ENCODE results near the gene AKAP6.

AKAP6 gene

DNA sequence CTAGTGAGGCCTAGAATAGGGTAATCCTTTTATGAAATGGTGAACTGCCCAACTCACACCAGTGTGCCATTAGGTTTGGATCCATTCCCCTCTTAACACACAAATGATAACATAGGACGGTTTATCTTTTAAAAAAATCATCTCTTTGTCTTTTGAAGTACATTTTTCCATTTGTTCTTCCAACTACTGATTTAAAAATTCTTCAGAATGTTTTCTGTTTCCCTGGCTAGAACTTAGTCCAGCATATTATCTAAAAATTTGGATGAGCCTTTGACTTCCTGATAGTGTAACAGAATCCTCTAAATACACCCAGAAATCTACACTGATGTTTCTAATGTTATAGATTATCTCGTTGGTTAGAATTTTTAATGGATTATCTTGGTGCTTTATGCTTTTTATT is 359.8 kb downstream of the AKAP6 start:
- H3K27me3 ChIP-seq (ENCODE audit: insufficient read depth, low read length): no peaks in the 10 kb centered on the region
- TF ChIP-seq EZH2 (IDR thresholded peaks at IDR 0.05; ENCODE audit: borderline replicate concordance, low read length): no peak
- TF ChIP-seq, protein P1, sequence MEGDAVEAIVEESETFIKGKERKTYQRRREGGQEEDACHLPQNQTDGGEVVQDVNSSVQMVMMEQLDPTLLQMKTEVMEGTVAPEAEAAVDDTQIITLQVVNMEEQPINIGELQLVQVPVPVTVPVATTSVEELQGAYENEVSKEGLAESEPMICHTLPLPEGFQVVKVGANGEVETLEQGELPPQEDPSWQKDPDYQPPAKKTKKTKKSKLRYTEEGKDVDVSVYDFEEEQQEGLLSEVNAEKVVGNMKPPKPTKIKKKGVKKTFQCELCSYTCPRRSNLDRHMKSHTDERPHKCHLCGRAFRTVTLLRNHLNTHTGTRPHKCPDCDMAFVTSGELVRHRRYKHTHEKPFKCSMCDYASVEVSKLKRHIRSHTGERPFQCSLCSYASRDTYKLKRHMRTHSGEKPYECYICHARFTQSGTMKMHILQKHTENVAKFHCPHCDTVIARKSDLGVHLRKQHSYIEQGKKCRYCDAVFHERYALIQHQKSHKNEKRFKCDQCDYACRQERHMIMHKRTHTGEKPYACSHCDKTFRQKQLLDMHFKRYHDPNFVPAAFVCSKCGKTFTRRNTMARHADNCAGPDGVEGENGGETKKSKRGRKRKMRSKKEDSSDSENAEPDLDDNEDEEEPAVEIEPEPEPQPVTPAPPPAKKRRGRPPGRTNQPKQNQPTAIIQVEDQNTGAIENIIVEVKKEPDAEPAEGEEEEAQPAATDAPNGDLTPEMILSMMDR (IDR thresholded peaks at IDR 0.05; ENCODE audit: low read length): no peak
- no peak overlapping the region for H3K4me3 ChIP-seq (ENCODE audit: low read depth, low read length, poor library complexity, severe bottlenecking)
- no peaks in the 10 kb centered on the region for H3K36me3 ChIP-seq (ENCODE audit: insufficient read depth, low read length)
- no peak overlapping the region for H3K9ac ChIP-seq (ENCODE audit: low read length)
- no peaks in the 10 kb centered on the region for H3K9me2 ChIP-seq (ENCODE audit: low read depth, low read length)
- no peaks in the 10 kb centered on the region for H4K20me1 ChIP-seq (ENCODE audit: insufficient read depth, low read length)
- no peak overlapping the region for H3K4me2 ChIP-seq (ENCODE audit: low read length)
- H3F3A ChIP-seq (ENCODE audit: insufficient read depth, low read length): no peaks in the 10 kb centered on the region
- no peak overlapping the region for H3K27ac ChIP-seq (ENCODE audit: low read depth, low read length, poor library complexity, severe bottlenecking)
- H3K9me3 ChIP-seq (ENCODE audit: low read length): no peaks in the 10 kb centered on the region
- no peaks in the 10 kb centered on the region for H3K4me1 ChIP-seq (ENCODE audit: insufficient read depth, low read length, severe bottlenecking)
- no peak overlapping the region for H2AFZ ChIP-seq (ENCODE audit: low read length)
- H3K79me2 ChIP-seq (ENCODE audit: insufficient read depth, low read length): no peaks in the 10 kb centered on the region

DNA sequence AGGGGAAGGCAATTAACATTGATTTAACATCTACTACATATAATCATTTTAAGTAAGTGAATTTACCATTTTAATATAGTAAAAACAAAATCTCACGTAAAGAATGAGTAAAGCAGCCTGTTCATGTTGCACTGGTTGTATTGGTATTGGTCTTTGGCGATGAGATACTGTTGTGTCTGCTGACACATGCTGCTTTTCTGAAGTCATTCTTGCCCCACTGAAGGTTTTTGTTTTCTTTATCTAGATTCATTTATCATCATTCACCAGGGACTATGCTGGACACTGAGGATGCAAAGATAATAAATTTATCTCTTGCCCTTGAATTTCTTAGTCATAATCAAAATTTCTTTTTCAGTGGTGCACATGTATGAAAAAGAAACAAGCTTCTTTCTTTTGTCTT is 363.3 kb downstream of the AKAP6 start:
- TF ChIP-seq, protein P1 (IDR thresholded peaks at IDR 0.05; ENCODE audit: low read length): no peak
- no peak for TF ChIP-seq EZH2 (IDR thresholded peaks at IDR 0.05; ENCODE audit: borderline replicate concordance, low read length)

DNA sequence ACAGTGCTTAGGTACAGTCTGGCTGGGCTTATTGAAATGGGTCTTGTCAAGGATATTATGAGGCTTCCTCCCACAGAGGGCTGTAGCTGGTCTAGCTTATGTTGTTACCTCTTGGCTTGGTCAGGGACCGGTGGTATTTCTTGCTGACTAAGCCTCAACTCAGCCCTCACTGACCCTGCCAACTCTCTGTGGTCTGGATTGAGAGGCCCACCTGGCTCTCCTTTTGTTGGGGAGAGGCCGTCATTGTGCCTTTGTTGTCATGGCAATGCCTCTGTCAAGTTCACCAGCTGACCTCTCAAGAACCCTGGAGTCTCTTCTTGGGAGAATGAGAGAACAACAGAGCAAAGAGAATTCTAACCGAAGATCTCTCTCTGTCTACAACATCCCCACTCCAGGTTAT is 364.0 kb downstream of the AKAP6 start:
- no peaks in the 10 kb centered on the region for H3K79me2 ChIP-seq (ENCODE audit: insufficient read depth, low read length)
- H3K4me3 ChIP-seq (ENCODE audit: low read depth, low read length, poor library complexity, severe bottlenecking): no peak overlapping the region
- no peaks in the 10 kb centered on the region for H3K36me3 ChIP-seq (ENCODE audit: insufficient read depth, low read length)
- TF ChIP-seq, protein P1 (IDR thresholded peaks at IDR 0.05; ENCODE audit: low read length): no peak
- H3K4me1 ChIP-seq (ENCODE audit: insufficient read depth, low read length, severe bottlenecking): no peaks in the 10 kb centered on the region
- no peak overlapping the region for H3K9ac ChIP-seq (ENCODE audit: low read length)
- H2AFZ ChIP-seq (ENCODE audit: low read length): no peak overlapping the region
- H3K4me2 ChIP-seq (ENCODE audit: low read length): no peak overlapping the region
- H3K27me3 ChIP-seq (ENCODE audit: insufficient read depth, low read length): no peaks in the 10 kb centered on the region
- H3K27ac ChIP-seq (ENCODE audit: low read depth, low read length, poor library complexity, severe bottlenecking): no peak overlapping the region
- no peaks in the 10 kb centered on the region for H3K9me3 ChIP-seq (ENCODE audit: low read length)
- no peaks in the 10 kb centered on the region for H3F3A ChIP-seq (ENCODE audit: insufficient read depth, low read length)
- H3K9me2 ChIP-seq (ENCODE audit: low read depth, low read length): no peaks in the 10 kb centered on the region
- no peaks in the 10 kb centered on the region for H4K20me1 ChIP-seq (ENCODE audit: insufficient read depth, low read length)

More for the DNA sequence above, 363.3 kb downstream of the AKAP6 start:
- Histone ChIP-seq H3F3A (ENCODE audit: insufficient read depth, low read length) (no peaks in the 10 kb centered on the region), H3K79me2 (ENCODE audit: insufficient read depth, low read length) (no peaks in the 10 kb centered on the region), H3K4me1 (ENCODE audit: insufficient read depth, low read length, severe bottlenecking) (no peaks in the 10 kb centered on the region), H3K4me2 (ENCODE audit: low read length) (no peak overlapping the region), H3K9ac (ENCODE audit: low read length) (no peak overlapping the region), H3K27ac (ENCODE audit: low read depth, low read length, poor library complexity, severe bottlenecking) (no peak overlapping the region), H3K36me3 (ENCODE audit: insufficient read depth, low read length) (no peaks in the 10 kb centered on the region), H3K9me3 (ENCODE audit: low read length) (no peaks in the 10 kb centered on the region), H4K20me1 (ENCODE audit: insufficient read depth, low read length) (no peaks in the 10 kb centered on the region), H2AFZ (ENCODE audit: low read length) (no peak overlapping the region), H3K4me3 (ENCODE audit: low read depth, low read length, poor library complexity, severe bottlenecking) (no peak overlapping the region), H3K9me2 (ENCODE audit: low read depth, low read length) (no peaks in the 10 kb centered on the region), H3K27me3 (ENCODE audit: insufficient read depth, low read length) (no peaks in the 10 kb centered on the region)
